ENCODE data around the gene MGA.

Gene MGA

DNA sequence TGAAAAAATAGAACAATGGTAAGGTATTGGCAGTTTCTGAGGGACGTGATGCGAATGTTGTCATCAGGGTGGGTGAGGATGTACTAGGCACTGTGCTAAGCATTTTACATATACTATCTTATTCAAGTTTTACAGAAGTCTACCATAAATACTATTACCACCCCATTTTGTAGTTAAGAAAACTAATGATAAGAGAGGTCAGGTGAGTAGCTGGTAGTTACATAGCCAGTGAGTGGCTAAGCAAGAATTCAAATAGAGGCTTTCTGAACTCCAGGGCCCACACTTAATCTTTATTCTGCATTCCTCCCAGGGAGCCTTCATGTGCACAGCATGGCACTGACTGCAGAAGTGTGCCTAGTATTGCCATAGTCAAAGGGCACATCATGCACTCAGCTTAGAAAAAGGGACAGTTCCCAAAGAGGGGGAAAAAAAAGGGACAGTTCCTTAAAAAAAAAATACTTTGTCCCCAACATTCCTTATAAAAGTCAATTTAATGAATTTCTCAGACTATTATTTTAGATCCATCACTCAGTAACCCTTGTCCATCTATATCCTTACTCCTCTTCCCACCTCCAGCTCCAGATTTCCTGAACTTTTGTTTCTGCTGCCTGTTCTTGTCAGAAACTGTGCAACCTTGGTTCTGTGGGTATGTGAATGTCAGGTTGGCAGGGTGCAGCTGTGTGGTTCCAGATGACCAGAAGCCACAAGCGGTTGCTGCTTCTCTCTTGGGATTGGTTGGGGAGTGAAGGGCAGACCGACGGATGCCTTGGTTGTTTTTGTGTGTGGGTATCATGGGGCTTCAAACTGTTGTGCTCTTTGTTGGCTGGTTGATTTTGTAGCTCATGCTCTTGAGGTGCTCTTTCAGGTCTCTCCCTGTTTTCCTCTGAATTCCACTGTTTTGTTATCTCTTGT, 122.4 kb downstream of the MGA start:
- no peak for ATAC-seq
- TF ChIP-seq BACH2 (CRISPR knock-in tag; IDR thresholded peaks at IDR 0.05; ENCODE audit: borderline replicate concordance) = no peak
- TF ChIP-seq ISL1 (CRISPR knock-in tag; IDR thresholded peaks at IDR 0.05) = no peak

DNA sequence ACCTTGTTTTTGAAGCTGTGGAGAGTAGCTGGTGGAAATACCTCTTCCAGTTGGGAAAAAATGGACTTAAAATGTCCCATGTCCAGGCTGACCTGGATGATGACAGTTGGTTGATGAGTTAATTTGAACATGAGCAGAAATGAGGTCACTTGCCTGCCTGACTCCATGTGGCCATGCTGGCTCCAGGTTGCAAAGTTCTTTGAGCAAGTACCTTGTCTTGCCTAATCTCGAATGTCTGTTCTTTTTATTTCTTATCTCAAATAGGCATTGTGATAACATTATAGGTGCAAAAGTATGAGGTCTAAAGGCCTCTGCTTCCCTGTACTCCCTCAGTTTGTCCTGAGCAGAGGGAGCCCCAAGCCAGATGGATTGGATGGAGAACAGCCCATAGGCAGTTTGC, 123.1 kb downstream of the MGA start:
- no peak for TF ChIP-seq ZNF8 (CRISPR knock-in tag; IDR thresholded peaks at IDR 0.05)
- TF ChIP-seq, protein P1, sequence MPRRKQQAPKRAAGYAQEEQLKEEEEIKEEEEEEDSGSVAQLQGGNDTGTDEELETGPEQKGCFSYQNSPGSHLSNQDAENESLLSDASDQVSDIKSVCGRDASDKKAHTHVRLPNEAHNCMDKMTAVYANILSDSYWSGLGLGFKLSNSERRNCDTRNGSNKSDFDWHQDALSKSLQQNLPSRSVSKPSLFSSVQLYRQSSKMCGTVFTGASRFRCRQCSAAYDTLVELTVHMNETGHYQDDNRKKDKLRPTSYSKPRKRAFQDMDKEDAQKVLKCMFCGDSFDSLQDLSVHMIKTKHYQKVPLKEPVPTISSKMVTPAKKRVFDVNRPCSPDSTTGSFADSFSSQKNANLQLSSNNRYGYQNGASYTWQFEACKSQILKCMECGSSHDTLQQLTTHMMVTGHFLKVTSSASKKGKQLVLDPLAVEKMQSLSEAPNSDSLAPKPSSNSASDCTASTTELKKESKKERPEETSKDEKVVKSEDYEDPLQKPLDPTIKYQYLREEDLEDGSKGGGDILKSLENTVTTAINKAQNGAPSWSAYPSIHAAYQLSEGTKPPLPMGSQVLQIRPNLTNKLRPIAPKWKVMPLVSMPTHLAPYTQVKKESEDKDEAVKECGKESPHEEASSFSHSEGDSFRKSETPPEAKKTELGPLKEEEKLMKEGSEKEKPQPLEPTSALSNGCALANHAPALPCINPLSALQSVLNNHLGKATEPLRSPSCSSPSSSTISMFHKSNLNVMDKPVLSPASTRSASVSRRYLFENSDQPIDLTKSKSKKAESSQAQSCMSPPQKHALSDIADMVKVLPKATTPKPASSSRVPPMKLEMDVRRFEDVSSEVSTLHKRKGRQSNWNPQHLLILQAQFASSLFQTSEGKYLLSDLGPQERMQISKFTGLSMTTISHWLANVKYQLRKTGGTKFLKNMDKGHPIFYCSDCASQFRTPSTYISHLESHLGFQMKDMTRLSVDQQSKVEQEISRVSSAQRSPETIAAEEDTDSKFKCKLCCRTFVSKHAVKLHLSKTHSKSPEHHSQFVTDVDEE (CRISPR knock-in tag; IDR thresholded peaks at IDR 0.05) = no peak
- no peak for TF ChIP-seq SNAI2 (CRISPR knock-in tag; IDR thresholded peaks at IDR 0.05)
- TF ChIP-seq ARNTL (CRISPR knock-in tag; IDR thresholded peaks at IDR 0.05; ENCODE audit: borderline replicate concordance, low read depth) = no peak
- no peak for TF ChIP-seq OSR1 (CRISPR knock-in tag; IDR thresholded peaks at IDR 0.05)
- TF ChIP-seq PPARA (CRISPR knock-in tag; IDR thresholded peaks at IDR 0.05; ENCODE audit: borderline replicate concordance) = no peak
- TF ChIP-seq, protein P2, sequence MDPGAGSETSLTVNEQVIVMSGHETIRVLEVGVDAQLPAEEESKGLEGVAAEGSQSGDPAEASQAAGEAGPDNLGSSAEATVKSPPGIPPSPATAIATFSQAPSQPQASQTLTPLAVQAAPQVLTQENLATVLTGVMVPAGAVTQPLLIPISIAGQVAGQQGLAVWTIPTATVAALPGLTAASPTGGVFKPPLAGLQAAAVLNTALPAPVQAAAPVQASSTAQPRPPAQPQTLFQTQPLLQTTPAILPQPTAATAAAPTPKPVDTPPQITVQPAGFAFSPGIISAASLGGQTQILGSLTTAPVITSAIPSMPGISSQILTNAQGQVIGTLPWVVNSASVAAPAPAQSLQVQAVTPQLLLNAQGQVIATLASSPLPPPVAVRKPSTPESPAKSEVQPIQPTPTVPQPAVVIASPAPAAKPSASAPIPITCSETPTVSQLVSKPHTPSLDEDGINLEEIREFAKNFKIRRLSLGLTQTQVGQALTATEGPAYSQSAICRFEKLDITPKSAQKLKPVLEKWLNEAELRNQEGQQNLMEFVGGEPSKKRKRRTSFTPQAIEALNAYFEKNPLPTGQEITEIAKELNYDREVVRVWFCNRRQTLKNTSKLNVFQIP (CRISPR knock-in tag; IDR thresholded peaks at IDR 0.05; ENCODE audit: borderline replicate concordance, low read depth) = no peak
- TF ChIP-seq ESRRG (CRISPR knock-in tag; IDR thresholded peaks at IDR 0.05) = no peak
- TF ChIP-seq CSDC2 (CRISPR knock-in tag; IDR thresholded peaks at IDR 0.05) = no peak
- no peak for TF ChIP-seq ISL1 (CRISPR knock-in tag; IDR thresholded peaks at IDR 0.05)
- no peak for TF ChIP-seq TCF4 (CRISPR knock-in tag; IDR thresholded peaks at IDR 0.05; ENCODE audit: borderline replicate concordance)
- TF ChIP-seq, protein P3, sequence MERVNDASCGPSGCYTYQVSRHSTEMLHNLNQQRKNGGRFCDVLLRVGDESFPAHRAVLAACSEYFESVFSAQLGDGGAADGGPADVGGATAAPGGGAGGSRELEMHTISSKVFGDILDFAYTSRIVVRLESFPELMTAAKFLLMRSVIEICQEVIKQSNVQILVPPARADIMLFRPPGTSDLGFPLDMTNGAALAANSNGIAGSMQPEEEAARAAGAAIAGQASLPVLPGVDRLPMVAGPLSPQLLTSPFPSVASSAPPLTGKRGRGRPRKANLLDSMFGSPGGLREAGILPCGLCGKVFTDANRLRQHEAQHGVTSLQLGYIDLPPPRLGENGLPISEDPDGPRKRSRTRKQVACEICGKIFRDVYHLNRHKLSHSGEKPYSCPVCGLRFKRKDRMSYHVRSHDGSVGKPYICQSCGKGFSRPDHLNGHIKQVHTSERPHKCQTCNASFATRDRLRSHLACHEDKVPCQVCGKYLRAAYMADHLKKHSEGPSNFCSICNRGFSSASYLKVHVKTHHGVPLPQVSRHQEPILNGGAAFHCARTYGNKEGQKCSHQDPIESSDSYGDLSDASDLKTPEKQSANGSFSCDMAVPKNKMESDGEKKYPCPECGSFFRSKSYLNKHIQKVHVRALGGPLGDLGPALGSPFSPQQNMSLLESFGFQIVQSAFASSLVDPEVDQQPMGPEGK (CRISPR knock-in tag; IDR thresholded peaks at IDR 0.05; ENCODE audit: borderline replicate concordance) = no peak
- no peak for TF ChIP-seq TOX (CRISPR knock-in tag; IDR thresholded peaks at IDR 0.05; ENCODE audit: borderline replicate concordance)
- TF ChIP-seq BACH2 (CRISPR knock-in tag; IDR thresholded peaks at IDR 0.05; ENCODE audit: borderline replicate concordance) = no peak
- no peak for TF ChIP-seq RARB (CRISPR knock-in tag; IDR thresholded peaks at IDR 0.05)
- no peak for TF ChIP-seq ZFP3 (CRISPR knock-in tag; IDR thresholded peaks at IDR 0.05)
- no peak for TF ChIP-seq ZNF565 (CRISPR knock-in tag; conservative IDR thresholded peaks at IDR 0.05; ENCODE audit: low read depth)
- no peak for TF ChIP-seq ZNF70 (CRISPR knock-in tag; IDR thresholded peaks at IDR 0.05)
- no peak for ATAC-seq

DNA sequence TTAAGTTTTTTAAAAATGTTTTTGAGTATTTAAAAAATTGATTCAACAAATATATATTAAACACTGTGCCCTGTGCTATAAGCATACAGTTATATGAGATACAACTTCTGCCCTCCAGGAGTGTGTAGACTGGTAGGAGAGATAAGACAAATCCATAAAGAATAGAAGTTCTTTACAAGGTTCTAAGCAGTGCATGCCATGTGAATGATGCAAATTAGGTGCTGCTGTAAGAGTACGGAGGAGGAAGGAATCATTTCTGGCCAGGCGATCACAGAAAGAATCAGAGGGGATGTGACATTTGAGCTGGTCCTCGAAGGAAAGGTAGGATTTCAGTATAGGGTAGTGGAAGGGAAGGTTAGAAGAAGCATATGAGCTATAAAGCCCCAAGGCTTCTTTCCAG, 128.1 kb downstream of the MGA start:
- no peak for ATAC-seq
- TF ChIP-seq, protein P4, sequence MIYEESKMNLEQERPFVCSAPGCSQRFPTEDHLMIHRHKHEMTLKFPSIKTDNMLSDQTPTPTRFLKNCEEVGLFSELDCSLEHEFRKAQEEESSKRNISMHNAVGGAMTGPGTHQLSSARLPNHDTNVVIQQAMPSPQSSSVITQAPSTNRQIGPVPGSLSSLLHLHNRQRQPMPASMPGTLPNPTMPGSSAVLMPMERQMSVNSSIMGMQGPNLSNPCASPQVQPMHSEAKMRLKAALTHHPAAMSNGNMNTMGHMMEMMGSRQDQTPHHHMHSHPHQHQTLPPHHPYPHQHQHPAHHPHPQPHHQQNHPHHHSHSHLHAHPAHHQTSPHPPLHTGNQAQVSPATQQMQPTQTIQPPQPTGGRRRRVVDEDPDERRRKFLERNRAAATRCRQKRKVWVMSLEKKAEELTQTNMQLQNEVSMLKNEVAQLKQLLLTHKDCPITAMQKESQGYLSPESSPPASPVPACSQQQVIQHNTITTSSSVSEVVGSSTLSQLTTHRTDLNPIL (CRISPR knock-in tag; IDR thresholded peaks at IDR 0.05; ENCODE audit: low read depth) = no peak
- TF ChIP-seq ARNTL (CRISPR knock-in tag; IDR thresholded peaks at IDR 0.05; ENCODE audit: borderline replicate concordance, low read depth) (no peak), ZNF565 (CRISPR knock-in tag; conservative IDR thresholded peaks at IDR 0.05; ENCODE audit: low read depth) (no peak), ZNF8 (CRISPR knock-in tag; IDR thresholded peaks at IDR 0.05) (no peak), GLIS3 (CRISPR knock-in tag; IDR thresholded peaks at IDR 0.05) (no peak), ZNF70 (CRISPR knock-in tag; IDR thresholded peaks at IDR 0.05) (no peak), CSDC2 (CRISPR knock-in tag; IDR thresholded peaks at IDR 0.05) (no peak), ZC3H10 (CRISPR knock-in tag; IDR thresholded peaks at IDR 0.05) (no peak), SNAI2 (CRISPR knock-in tag; IDR thresholded peaks at IDR 0.05) (no peak), ISL1 (CRISPR knock-in tag; IDR thresholded peaks at IDR 0.05) (no peak), BACH2 (CRISPR knock-in tag; IDR thresholded peaks at IDR 0.05; ENCODE audit: borderline replicate concordance) (no peak)
- TF ChIP-seq, protein P5, sequence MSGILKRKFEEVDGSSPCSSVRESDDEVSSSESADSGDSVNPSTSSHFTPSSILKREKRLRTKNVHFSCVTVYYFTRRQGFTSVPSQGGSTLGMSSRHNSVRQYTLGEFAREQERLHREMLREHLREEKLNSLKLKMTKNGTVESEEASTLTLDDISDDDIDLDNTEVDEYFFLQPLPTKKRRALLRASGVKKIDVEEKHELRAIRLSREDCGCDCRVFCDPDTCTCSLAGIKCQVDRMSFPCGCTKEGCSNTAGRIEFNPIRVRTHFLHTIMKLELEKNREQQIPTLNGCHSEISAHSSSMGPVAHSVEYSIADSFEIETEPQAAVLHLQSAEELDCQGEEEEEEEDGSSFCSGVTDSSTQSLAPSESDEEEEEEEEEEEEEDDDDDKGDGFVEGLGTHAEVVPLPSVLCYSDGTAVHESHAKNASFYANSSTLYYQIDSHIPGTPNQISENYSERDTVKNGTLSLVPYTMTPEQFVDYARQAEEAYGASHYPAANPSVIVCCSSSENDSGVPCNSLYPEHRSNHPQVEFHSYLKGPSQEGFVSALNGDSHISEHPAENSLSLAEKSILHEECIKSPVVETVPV (CRISPR knock-in tag; IDR thresholded peaks at IDR 0.05) = no peak
- TF ChIP-seq, protein P3 (CRISPR knock-in tag; IDR thresholded peaks at IDR 0.05; ENCODE audit: borderline replicate concordance) = no peak
- TF ChIP-seq, protein P1 (CRISPR knock-in tag; IDR thresholded peaks at IDR 0.05) = no peak

Measured in SK-N-SH treated with all-trans-retinoic acid at 6 μM for 48 hours (cell line).